GM19455 (cell line): ENCODE measurements around the gene AGTRAP.

Source experiments
- ATAC-seq: cut with Tn5 transposase; IDR thresholded peaks from one replicate; pipeline ENCODE4 v1.9.1; 2021; ENCODE audit not compliant: unreplicated experiment

AGTRAP gene

GRCh38 chr1:11795238-11795890 lies 59.4 kb downstream of the AGTRAP start:
- ATAC-seq, result no peak

- ATAC-seq, result no peak
Observed at GRCh38 chr1:11796036-11796828, 60.3 kb downstream of the AGTRAP start.

GRCh38 chr1:11797525-11798216 lies 61.7 kb downstream of the AGTRAP start:
- no peak for ATAC-seq

- ATAC-seq, result no peak
Observed at GRCh38 chr1:11799099-11799498, 63.2 kb downstream of the AGTRAP start.

GRCh38 chr1:11799896-11800295 lies 64.0 kb downstream of the AGTRAP start:
- no peak for ATAC-seq

GRCh38 chr1:11800391-11800755 lies 64.4 kb downstream of the AGTRAP start:
- no peak for ATAC-seq
